IPS-18c (cell line): ENCODE results near the gene TNFRSF14.

ENCODE experiments used
- H3K4me3 ChIP-seq: 2 replicates; pipeline ENCODE4 v1.7.0; 2013; ENCODE audit warnings: low read depth, mild to moderate bottlenecking, low read length, moderate library complexity; ENCODE audit not compliant: insufficient read depth
- H3K9me3 ChIP-seq: one replicate; pipeline ENCODE4 v1.6.1; 2013; ENCODE audit warnings: mild to moderate bottlenecking, low read length, moderate library complexity; ENCODE audit not compliant: control insufficient read depth, insufficient read depth

TNFRSF14 gene

DNA sequence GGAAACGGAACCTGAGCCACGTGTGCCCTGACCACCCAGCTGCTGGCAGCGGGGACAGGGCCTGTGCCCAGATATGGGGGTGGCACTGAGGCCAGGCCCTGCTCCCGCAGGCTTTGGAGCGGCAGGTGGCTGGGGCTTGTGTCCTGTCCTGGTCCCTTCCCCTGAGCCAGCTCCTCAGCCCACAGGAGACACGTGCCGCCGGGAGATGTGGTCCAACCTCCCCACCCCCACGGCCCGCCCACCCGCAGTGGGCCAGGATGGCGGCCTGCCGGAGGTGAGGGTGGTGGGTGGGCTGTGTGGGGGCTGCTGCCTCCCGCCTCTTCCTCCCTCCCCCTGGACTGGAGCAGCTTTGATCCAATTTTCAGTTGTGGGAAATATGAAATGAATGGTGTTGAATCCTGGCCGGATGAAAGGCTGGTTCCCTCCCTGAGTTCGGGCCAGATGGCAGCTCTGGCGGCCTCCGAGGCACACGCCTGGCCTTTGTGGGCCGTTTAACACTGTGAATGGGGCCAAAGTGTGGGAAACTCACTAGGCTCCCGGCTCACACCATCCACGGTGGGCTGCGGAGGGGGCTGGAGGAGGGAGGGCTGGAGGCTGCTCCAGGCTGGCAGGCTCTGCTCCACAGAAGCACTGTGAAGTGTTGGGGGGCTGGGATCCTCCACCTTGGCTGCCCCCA lies 23.5 kb upstream of the TNFRSF14 start:
- Histone ChIP-seq H3K9me3 (peaks cover 2% of the 10 kb centered on the region), H3K4me3 (no peak overlapping the region)

- H3K4me3 ChIP-seq: no peak overlapping the region
- peaks cover 2% of the 10 kb centered on the region for H3K9me3 ChIP-seq
Observed at GRCh38 chr1:2533365-2533764, 22.8 kb upstream of the TNFRSF14 start.

DNA sequence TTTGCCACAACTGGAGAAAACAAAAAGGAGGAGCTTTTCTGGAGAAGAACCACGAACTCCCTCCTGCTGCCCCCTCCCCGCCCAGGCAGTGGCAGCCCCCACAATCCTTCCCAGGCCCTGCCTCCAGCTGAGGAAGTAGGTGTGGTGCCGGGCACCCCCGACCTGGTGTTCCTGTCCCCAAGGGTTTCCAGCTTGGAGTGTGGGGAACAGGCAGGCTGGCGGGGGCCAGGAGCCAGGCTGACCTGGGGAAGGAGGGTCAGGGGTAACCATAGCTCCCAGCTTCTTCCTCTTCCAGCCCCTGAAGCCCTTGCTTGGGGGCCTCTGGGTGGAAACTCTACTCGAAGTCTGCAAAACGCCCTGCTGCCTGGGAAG lies 21.9 kb upstream of the TNFRSF14 start:
- Histone ChIP-seq H3K4me3 (no peak overlapping the region), H3K9me3 (peaks cover 2% of the 10 kb centered on the region)

- Histone ChIP-seq H3K9me3 (peaks cover 2% of the 10 kb centered on the region), H3K4me3 (no peak overlapping the region)
Observed at GRCh38 chr1:2534687-2535441, 21.3 kb upstream of the TNFRSF14 start.

DNA sequence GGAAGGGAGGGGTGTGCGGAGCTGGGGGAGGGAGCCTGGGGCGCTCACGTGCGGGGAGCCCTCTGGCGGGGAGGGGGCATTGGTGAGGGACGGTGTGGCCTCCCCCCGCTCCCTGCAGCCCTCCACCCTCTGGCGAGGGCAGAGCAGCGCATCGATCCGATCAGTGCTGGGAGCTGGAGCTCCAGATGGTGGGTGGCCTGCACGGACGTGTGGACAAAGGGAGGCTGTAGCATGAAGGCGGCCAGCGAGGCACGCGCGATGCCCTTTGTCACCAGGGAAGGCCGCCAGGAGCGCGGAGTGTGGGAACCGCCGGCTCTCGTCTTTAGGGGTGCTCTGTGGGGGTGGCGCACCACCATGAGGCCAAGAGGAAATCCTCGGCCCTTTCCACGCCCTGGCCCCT lies 20.7 kb upstream of the TNFRSF14 start:
- peaks cover 2% of the 10 kb centered on the region for H3K9me3 ChIP-seq
- H3K4me3 ChIP-seq: no peak overlapping the region

GRCh38 chr1:2535981-2536380 lies 20.2 kb upstream of the TNFRSF14 start:
- no peak overlapping the region for H3K4me3 ChIP-seq
- H3K9me3 ChIP-seq: peaks cover 2% of the 10 kb centered on the region

GRCh38 chr1:2537784-2538115 lies 18.4 kb upstream of the TNFRSF14 start:
- Histone ChIP-seq H3K4me3 (no peak overlapping the region), H3K9me3 (peaks cover 2% of the 10 kb centered on the region)

DNA sequence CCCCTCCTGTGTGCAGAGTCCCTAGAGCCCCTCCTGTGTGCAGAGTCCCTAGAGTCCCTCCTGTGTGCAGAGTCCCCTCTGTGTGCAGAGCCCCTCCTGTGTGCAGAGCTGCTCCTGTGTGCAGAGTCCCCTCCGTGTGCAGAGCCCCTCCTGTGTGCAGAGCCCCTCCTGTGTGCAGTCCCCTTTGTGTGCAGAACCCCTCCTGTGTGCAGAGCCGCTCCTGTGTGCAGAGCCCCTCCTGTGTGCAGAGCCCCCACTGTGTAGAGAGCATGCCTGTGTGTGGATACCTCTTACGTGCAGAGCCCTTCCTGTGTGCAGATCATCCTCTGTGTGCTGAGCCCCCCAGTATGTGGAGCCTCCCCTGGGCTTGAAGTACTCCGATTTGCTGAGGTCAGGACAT lies 17.8 kb upstream of the TNFRSF14 start:
- H3K4me3 ChIP-seq: no peak overlapping the region
- peaks cover 2% of the 10 kb centered on the region for H3K9me3 ChIP-seq

DNA sequence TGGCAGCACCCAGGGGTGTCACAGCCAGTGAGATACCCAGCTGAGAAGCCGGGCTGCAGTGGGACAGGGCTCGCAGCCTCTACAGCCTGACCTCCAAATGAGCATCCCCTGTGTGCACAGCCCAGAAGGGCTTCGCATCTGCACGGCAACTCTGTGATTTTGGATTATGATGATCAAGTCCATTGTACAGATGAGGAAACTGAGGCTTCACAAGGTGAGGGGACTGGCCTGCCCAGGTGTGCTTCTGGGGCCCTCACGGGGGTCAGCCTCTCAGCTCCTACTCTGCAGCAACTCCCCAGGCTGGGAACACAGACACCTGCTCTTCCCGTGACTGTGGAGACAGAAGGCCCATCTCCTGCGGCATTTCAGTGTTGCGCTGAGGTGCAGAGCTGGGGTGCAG lies 17.3 kb upstream of the TNFRSF14 start:
- Histone ChIP-seq H3K4me3 (no peak overlapping the region), H3K9me3 (peaks cover 2% of the 10 kb centered on the region)

GRCh38 chr1:2539312-2539907 lies 16.8 kb upstream of the TNFRSF14 start:
- H3K9me3 ChIP-seq: peaks cover 2% of the 10 kb centered on the region

GRCh38 chr1:2540816-2541492 lies 15.2 kb upstream of the TNFRSF14 start:
- Histone ChIP-seq H3K4me3 (no peak overlapping the region), H3K9me3 (no peaks in the 10 kb centered on the region)

More at GRCh38 chr1:2539312-2539907, 16.8 kb upstream of the TNFRSF14 start:
- H3K4me3 ChIP-seq: no peak overlapping the region

DNA sequence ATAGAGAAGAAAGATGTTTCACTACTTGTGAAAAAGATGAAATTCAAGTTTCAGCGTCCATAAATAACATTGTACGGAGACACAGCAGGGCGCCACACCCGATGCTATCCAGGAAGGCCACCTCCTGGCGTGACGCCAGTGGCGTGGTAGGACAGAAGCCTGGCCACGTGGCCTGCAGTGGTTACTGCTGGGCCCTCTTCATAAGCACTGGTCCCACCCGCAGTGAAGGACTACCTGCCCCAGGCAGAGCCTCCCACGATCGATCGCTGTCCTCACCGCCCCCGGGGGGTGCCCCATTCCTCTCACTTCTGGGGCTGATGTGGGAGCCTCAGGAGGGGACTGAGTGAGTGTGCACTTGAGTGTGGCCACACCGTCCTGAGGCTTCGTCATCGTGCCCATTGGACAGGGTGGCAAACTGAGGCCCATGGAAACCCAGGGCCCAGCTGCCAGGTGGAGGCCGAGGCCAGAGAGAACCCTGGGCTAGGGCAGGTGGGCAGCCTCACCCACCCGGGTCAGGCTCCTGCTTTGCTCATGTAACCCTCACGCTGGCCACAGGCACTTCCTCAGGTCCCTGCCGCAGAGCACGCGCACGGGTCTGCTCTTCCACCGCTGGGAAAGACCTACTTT lies 14.4 kb upstream of the TNFRSF14 start:
- peaks cover 2% of the 10 kb centered on the region for H3K9me3 ChIP-seq
- no peak overlapping the region for H3K4me3 ChIP-seq

- no peak overlapping the region for H3K4me3 ChIP-seq
- peaks cover 2% of the 10 kb centered on the region for H3K9me3 ChIP-seq
Observed at GRCh38 chr1:2542246-2542915, 13.8 kb upstream of the TNFRSF14 start.

DNA sequence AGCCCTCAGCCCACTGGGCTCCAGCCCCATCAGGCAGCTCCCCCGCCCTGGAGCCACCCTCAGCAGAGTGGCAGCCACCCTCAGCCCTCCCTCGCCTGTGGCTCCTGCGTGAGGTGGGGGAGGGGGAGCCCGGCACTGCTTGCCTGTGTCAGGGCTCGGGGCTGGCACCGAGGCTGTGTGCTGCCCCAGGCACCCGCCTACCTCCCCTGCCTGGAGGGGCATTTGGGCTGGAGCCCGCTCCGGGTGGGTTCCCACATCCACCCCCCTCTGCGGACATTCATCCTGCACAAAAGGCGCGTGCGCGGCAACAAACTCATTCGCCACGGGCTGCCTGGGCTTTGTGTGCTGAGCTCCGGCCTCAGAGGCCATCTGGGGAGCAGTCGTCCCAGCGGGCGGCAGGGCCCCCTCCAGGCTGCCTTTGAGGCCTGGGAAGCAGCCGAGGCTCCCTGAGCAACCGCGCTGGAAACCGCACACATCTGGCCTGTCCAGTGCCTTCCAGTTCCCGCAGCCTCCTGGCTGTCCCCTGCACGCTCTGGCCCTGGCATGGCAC lies 12.6 kb upstream of the TNFRSF14 start:
- no peak overlapping the region; the same call in 1 of the 2 replicates for H3K4me3 ChIP-seq
- H3K9me3 ChIP-seq: peaks cover 2% of the 10 kb centered on the region

- Histone ChIP-seq H3K4me3 (no peak overlapping the region; the same call in 1 of the 2 replicates), H3K9me3 (peaks cover 2% of the 10 kb centered on the region)
Observed at GRCh38 chr1:2544093-2544874, 11.9 kb upstream of the TNFRSF14 start.
